ENCODE data around the gene OR2T34. TPM values are rescaled to one million over a fixed set of nuclear protein-coding genes. Genes with fewer than 3 reads are reported as not detected.
"Not testable (repeated sequence)": the region's sequence is repeated elsewhere in the genome, so short reads cannot be mapped to it uniquely, and the experiment has no call there.

The OR2T34 gene
- total RNA-seq, 1 experiment from 2014 or later = not detected

- no peak overlapping the region for H2BK15ac ChIP-seq (ENCODE audit: low read depth, low read length)
- H3K9ac ChIP-seq (ENCODE audit: extremely low read depth, insufficient read length, low read length) = no peak overlapping the region
- H2BK20ac ChIP-seq (ENCODE audit: low read depth, low read length, poor library complexity, severe bottlenecking) = no peak overlapping the region
- Mint-ChIP-seq H3K36me3 (ENCODE audit: insufficient read depth in 1 of 3, low read depth in 3 of 3) (peaks cover 0 to 21% (median 8%) of the 10 kb centered on the region in 3 experiments; a peak in 6 of 7 replicates), H3K27me3 (ENCODE audit: low read depth) (no peaks in the 10 kb centered on the region), H3K4me1 (no peaks in the 10 kb centered on the region), H3K9me3 (peaks cover 62 to 65% of the 10 kb centered on the region in 2 experiments), H3K4me3 (no peak overlapping the region), H3K27ac (no peak overlapping the region)
- no peaks in the 10 kb centered on the region for H3K79me2 ChIP-seq (ENCODE audit: insufficient read depth, low read length)
- H3K27ac ChIP-seq (ENCODE audit: insufficient read length, low read depth, low read length) = no peak overlapping the region
- no peak overlapping the region for H3K4ac ChIP-seq (ENCODE audit: low read depth, low read length)
- H4K20me1 ChIP-seq (ENCODE audit: control insufficient read depth, insufficient read depth, insufficient read length) = no peaks in the 10 kb centered on the region
- no peaks in the 10 kb centered on the region for H3K23me2 ChIP-seq (ENCODE audit: insufficient read length, low read depth, low read length, poor library complexity, severe bottlenecking)
- no CpG with 5 or more reads among the region's 9 CpGs for whole genome bisulfite sequencing (ENCODE audit: extremely low coverage, insufficient read length, low lambda C conversion rate)
- no peak overlapping the region for H3K4me2 ChIP-seq (ENCODE audit: insufficient read depth, insufficient read length, low read length)
- no peak overlapping the region for H4K8ac ChIP-seq (replicated peaks; ENCODE audit: insufficient read length, low read depth, low read length)
- no peaks in the 10 kb centered on the region for H3K79me1 ChIP-seq (ENCODE audit: insufficient read depth, low read depth, low read length, poor library complexity, severe bottlenecking)
- no peak overlapping the region for H4K5ac ChIP-seq (ENCODE audit: insufficient read length, low read depth, low read length)
- H3K27me3 ChIP-seq (ENCODE audit: insufficient read depth, low read length) = no peaks in the 10 kb centered on the region
- no peak overlapping the region for H3K23ac ChIP-seq (ENCODE audit: insufficient read length, low read depth, low read length)
- DNase-seq = no peak
- peaks cover 18% of the 10 kb centered on the region for H3K9me3 ChIP-seq (ENCODE audit: control insufficient read depth, low read depth, low read length)
- no peak overlapping the region for H2BK5ac ChIP-seq (ENCODE audit: insufficient read length, low read length)
- no peak overlapping the region for H2AFZ ChIP-seq (ENCODE audit: low read length)
- H2AK5ac ChIP-seq (ENCODE audit: insufficient read length, low read length) = no peak overlapping the region
- H2BK12ac ChIP-seq (ENCODE audit: insufficient read length, low read depth, low read length) = no peak overlapping the region
- no peak for TF ChIP-seq CTCF (conservative IDR thresholded peaks at IDR 0.05)
- no peaks in the 10 kb centered on the region for H3K4me1 ChIP-seq (ENCODE audit: insufficient read depth, low read length)
- H3T11ph ChIP-seq (ENCODE audit: low read length) = no peak overlapping the region
- no peak overlapping the region for H4K91ac ChIP-seq (ENCODE audit: insufficient read length, low read depth, low read length)
- H3K56ac ChIP-seq (ENCODE audit: insufficient read length, low read depth, low read length) = no peak overlapping the region
- no peak overlapping the region for H2BK120ac ChIP-seq (ENCODE audit: low read depth, low read length, poor library complexity, severe bottlenecking)
- H3K14ac ChIP-seq (ENCODE audit: insufficient read depth, low read length) = no peak overlapping the region
- H3K18ac ChIP-seq (ENCODE audit: insufficient read length, low read depth, low read length) = no peak overlapping the region
Observed at GRCh38 chr1:248576260-248576980, 1.9 kb upstream of the OR2T34 start.

GRCh38 chr1:248573856-248574255 lies 701 bp downstream of the OR2T34 start:
- WGBS (ENCODE audit: extremely low coverage, insufficient read length, low lambda C conversion rate) = no CpG with 5 or more reads among the region's 8 CpGs
- not testable (repeated sequence) for H3K18ac ChIP-seq (ENCODE audit: insufficient read length, low read depth, low read length); H2BK5ac ChIP-seq (ENCODE audit: insufficient read length, low read length); H3T11ph ChIP-seq (ENCODE audit: low read length); DNase-seq; H2BK20ac ChIP-seq (ENCODE audit: low read depth, low read length, poor library complexity, severe bottlenecking); H2AK5ac ChIP-seq (ENCODE audit: insufficient read length, low read length); H3K4ac ChIP-seq (ENCODE audit: low read depth, low read length); H4K8ac ChIP-seq (replicated peaks; ENCODE audit: insufficient read length, low read depth, low read length); H3K56ac ChIP-seq (ENCODE audit: insufficient read length, low read depth, low read length); H2BK12ac ChIP-seq (ENCODE audit: insufficient read length, low read depth, low read length); H3K79me1 ChIP-seq (ENCODE audit: insufficient read depth, low read depth, low read length, poor library complexity, severe bottlenecking); H3K4me3 Mint-ChIP-seq; H4K91ac ChIP-seq (ENCODE audit: insufficient read length, low read depth, low read length); H3K14ac ChIP-seq (ENCODE audit: insufficient read depth, low read length); H3K9ac ChIP-seq (ENCODE audit: extremely low read depth, insufficient read length, low read length); H3K79me2 ChIP-seq (ENCODE audit: insufficient read depth, low read length); H3K27ac ChIP-seq (ENCODE audit: insufficient read length, low read depth, low read length); H3K23ac ChIP-seq (ENCODE audit: insufficient read length, low read depth, low read length); H4K5ac ChIP-seq (ENCODE audit: insufficient read length, low read depth, low read length); H2AFZ ChIP-seq (ENCODE audit: low read length); H4K20me1 ChIP-seq (ENCODE audit: control insufficient read depth, insufficient read depth, insufficient read length); H2BK120ac ChIP-seq (ENCODE audit: low read depth, low read length, poor library complexity, severe bottlenecking); H3K4me1 ChIP-seq (ENCODE audit: insufficient read depth, low read length); H3K27ac Mint-ChIP-seq; H3K23me2 ChIP-seq (ENCODE audit: insufficient read length, low read depth, low read length, poor library complexity, severe bottlenecking); H3K27me3 ChIP-seq (ENCODE audit: insufficient read depth, low read length); H3K4me2 ChIP-seq (ENCODE audit: insufficient read depth, insufficient read length, low read length); H3K4me1 Mint-ChIP-seq; H3K27me3 Mint-ChIP-seq (ENCODE audit: low read depth); H2BK15ac ChIP-seq (ENCODE audit: low read depth, low read length)
- peaks cover 3 to 17% (median 8%) of the 10 kb centered on the region in 3 experiments for H3K36me3 Mint-ChIP-seq (ENCODE audit: insufficient read depth in 1 of 3, low read depth in 3 of 3)
- H3K9me3 ChIP-seq (ENCODE audit: control insufficient read depth, low read depth, low read length) = peaks cover 14% of the 10 kb centered on the region
- H3K9me3 Mint-ChIP-seq = peaks cover 48 to 52% of the 10 kb centered on the region in 2 experiments
